SKM-1 treated with dmso at 0.1 percent for 144 hours (cell line): ENCODE measurements around the gene C1orf50.
"Not testable (repeated sequence)": the region's sequence is repeated elsewhere in the genome, so short reads cannot be mapped to it uniquely, and the experiment has no call there.

Experiments used
- DNase-seq: peaks from one replicate; lab custom pipeline; 2025; ENCODE audit not compliant: unreplicated experiment; lab: John Stamatoyannopoulos, UW

The C1orf50 gene

GRCh38 chr1:42797979-42798378 lies 30.9 kb downstream of the C1orf50 start:
- no peak for DNase-seq

- no peak for DNase-seq
Observed at GRCh38 chr1:42801832-42802473, 34.9 kb downstream of the C1orf50 start.

- no peak for DNase-seq
Observed at GRCh38 chr1:42806171-42806570, 39.1 kb downstream of the C1orf50 start.

GRCh38 chr1:42806593-42806992 lies 39.5 kb downstream of the C1orf50 start:
- no peak for DNase-seq

GRCh38 chr1:42807056-42807668 lies 40.1 kb downstream of the C1orf50 start:
- no peak for DNase-seq

- not testable (repeated sequence) for DNase-seq
Observed at GRCh38 chr1:42814815-42815214, 47.8 kb downstream of the C1orf50 start.

- no peak for DNase-seq
Observed at GRCh38 chr1:42815941-42816584, 49.0 kb downstream of the C1orf50 start.

GRCh38 chr1:42816585-42817439 lies 49.8 kb downstream of the C1orf50 start, which contains the start of the genes ERMAP and SVBP:
Gene ERMAP, plus strand, starts transcription at chr1:42817122. Its CDS starts 13,327 bp downstream, at chr1:42830449.
Gene SVBP, minus strand, starts transcription at chr1:42817397. Its CDS starts 853 bp downstream, at chr1:42816544.
- peak; percentile 84 for DNase-seq

- DNase-seq, result no peak
Observed at GRCh38 chr1:42817440-42817767, 50.4 kb downstream of the C1orf50 start.

- no peak for DNase-seq
Observed at GRCh38 chr1:42817976-42818375, 50.9 kb downstream of the C1orf50 start.

- no peak for DNase-seq
Observed at GRCh38 chr1:42820813-42821212, 53.8 kb downstream of the C1orf50 start.

- no peak for DNase-seq
Observed at GRCh38 chr1:42821690-42822089, 54.6 kb downstream of the C1orf50 start.

GRCh38 chr1:42822800-42823392 lies 55.8 kb downstream of the C1orf50 start:
- DNase-seq, result no peak

GRCh38 chr1:42824481-42825035 lies 57.5 kb downstream of the C1orf50 start:
- no peak for DNase-seq

GRCh38 chr1:42825036-42825851 lies 58.2 kb downstream of the C1orf50 start:
- DNase-seq, result no peak
